Calu3 (cell line): ENCODE measurements around the gene ARHGAP20. TPM values are rescaled to one million over a fixed set of nuclear protein-coding genes. Genes with fewer than 3 reads are reported as not detected.

Source experiments
- BruUV-seq: library from RNA; stranded (reverse); fragments of 400-500 nt; replicated peaks from 2 replicates; lab custom pipeline; 2021; lab: Mats Ljungman, UMichigan
- CTCF ChIA-PET: fragments of 300-600 bp; sonication (Branson Sonifier 250); formaldehyde crosslinking; loops from one replicate; lab custom pipeline; 2022; ENCODE audit warnings: antibody characterized with exemption; lab: Charles Lee
- DNase-seq: peaks from one replicate; pipeline ENCODE4 v3.0.0; 2022
- H3K27ac Mint-ChIP-seq: one replicate; pipeline ENCODE4 v1.8.0; 2022; ENCODE audit warnings: mixed read lengths; ENCODE audit not compliant: unreplicated experiment
- H3K27me3 Mint-ChIP-seq: one replicate; pipeline ENCODE4 v1.8.0; 2022; ENCODE audit warnings: mixed read lengths; ENCODE audit not compliant: unreplicated experiment
- H3K36me3 Mint-ChIP-seq: one replicate; pipeline ENCODE4 v1.8.0; 2022; ENCODE audit warnings: mild to moderate bottlenecking, moderate library complexity, mixed read lengths; ENCODE audit not compliant: insufficient read depth, unreplicated experiment
- H3K4me1 Mint-ChIP-seq: one replicate; pipeline ENCODE4 v1.8.0; 2022; ENCODE audit warnings: mild to moderate bottlenecking, low read depth, mixed read lengths; ENCODE audit not compliant: unreplicated experiment
- H3K4me3 Mint-ChIP-seq: one replicate; pipeline ENCODE4 v1.8.0; 2022; ENCODE audit warnings: mild to moderate bottlenecking, low read depth, moderate library complexity, mixed read lengths; ENCODE audit not compliant: unreplicated experiment
- H3K9me3 Mint-ChIP-seq: one replicate; pipeline ENCODE4 v1.8.0; 2022; ENCODE audit warnings: low read depth, mixed read lengths; ENCODE audit not compliant: unreplicated experiment
- intact Hi-C: fragments of 100-400 bp; cut with micrococcal nuclease; formaldehyde crosslinking; loops from one replicate; pipeline ENCODE4 v1.10.0; 2022; ENCODE audit not compliant: unreplicated experiment
- total RNA-seq: library from RNA; stranded (reverse); gene quantifications from 2 replicates; pipeline ENCODE4 v1.2.3, GENCODE V29; 2022
- TF ChIP-seq, protein P1 (sequence below): fragments of 200-600 bp; IDR thresholded peaks from one replicate; pipeline ENCODE4 v1.8.0; 2022; ENCODE audit warnings: antibody characterized with exemption; ENCODE audit not compliant: unreplicated experiment

ARHGAP20 gene
- total RNA-seq, 1 experiment from 2014 or later = not detected

GRCh38 chr11:110691926-110692325, 20.3 kb downstream of the ARHGAP20 start:
- H3K4me3 Mint-ChIP-seq = no peak overlapping the region
- CTCF ChIA-PET = interaction anchor here (0.5 kb wide), 1 partner anchor 152 kb away, joined by 5 read pairs; no protein-coding TSS in a partner anchor
- H3K27me3 Mint-ChIP-seq = peaks cover 11% of the 10 kb centered on the region
- no peaks in the 10 kb centered on the region for H3K36me3 Mint-ChIP-seq
- intact Hi-C loops = no loop called here
- BruUV-seq = no TSS peak
- TF ChIP-seq, protein P1, sequence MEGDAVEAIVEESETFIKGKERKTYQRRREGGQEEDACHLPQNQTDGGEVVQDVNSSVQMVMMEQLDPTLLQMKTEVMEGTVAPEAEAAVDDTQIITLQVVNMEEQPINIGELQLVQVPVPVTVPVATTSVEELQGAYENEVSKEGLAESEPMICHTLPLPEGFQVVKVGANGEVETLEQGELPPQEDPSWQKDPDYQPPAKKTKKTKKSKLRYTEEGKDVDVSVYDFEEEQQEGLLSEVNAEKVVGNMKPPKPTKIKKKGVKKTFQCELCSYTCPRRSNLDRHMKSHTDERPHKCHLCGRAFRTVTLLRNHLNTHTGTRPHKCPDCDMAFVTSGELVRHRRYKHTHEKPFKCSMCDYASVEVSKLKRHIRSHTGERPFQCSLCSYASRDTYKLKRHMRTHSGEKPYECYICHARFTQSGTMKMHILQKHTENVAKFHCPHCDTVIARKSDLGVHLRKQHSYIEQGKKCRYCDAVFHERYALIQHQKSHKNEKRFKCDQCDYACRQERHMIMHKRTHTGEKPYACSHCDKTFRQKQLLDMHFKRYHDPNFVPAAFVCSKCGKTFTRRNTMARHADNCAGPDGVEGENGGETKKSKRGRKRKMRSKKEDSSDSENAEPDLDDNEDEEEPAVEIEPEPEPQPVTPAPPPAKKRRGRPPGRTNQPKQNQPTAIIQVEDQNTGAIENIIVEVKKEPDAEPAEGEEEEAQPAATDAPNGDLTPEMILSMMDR = no peak
- DNase-seq = no peak
- H3K9me3 Mint-ChIP-seq = no peaks in the 10 kb centered on the region
- no peak overlapping the region for H3K27ac Mint-ChIP-seq
- H3K4me1 Mint-ChIP-seq = no peaks in the 10 kb centered on the region

DNA sequence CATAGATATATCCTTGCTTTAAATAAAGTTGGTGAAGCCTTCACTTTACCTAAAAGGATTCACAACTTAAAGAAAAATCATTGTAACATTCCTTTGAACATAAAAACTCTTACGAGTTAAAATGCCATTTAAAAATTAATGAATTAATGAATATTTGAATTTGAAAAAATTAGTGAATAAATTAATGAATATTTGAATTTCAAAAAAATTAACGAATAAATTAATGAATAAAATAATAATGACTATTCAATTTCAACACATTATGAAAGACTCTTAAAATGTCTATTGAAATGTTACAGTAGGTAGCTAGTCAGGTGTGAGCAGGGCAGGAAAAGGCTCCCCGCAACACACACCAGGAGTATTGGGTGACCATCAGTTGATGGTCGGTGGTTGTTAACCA, 22.9 kb downstream of the ARHGAP20 start:
- TF ChIP-seq, protein P1 = no peak
- Mint-ChIP-seq H3K4me1 (no peaks in the 10 kb centered on the region), H3K27me3 (peaks cover 11% of the 10 kb centered on the region), H3K27ac (no peak overlapping the region), H3K4me3 (no peak overlapping the region), H3K36me3 (no peaks in the 10 kb centered on the region), H3K9me3 (no peaks in the 10 kb centered on the region)
- BruUV-seq = no TSS peak
- CTCF ChIA-PET = no interaction called here
- no peak for DNase-seq
- intact Hi-C loops = no loop called here

DNA sequence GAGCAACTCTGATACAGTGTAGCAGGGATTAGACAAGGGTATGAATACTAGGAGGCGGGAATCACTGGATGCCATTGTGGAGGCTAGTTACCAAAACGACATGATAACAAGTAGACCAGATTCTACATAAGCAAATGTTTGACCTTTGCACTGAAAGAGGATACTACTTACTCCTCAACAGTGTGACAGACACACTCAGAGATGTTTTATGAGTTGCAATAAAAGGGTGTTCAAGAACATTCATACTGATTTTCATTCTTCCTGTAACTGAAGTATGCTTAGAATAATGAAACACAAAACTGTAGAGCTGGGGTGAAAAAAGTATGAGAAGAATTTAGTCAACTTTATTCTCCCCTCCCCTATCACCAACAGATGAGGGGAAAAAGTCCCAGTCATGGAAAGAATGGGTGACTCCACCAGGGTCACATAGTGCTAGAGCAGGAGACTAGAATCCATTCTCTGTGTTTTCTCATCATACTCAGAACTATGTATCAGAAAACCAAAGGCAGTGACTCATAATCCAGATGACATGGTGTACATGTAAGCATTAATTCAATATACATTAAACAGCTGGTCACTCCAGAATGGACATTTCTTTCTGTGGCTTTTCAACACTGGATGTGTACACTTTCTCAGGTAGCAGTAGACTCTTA, 32.8 kb downstream of the ARHGAP20 start:
- Mint-ChIP-seq H3K27me3 (no peaks in the 10 kb centered on the region), H3K4me1 (no peaks in the 10 kb centered on the region), H3K4me3 (no peak overlapping the region), H3K36me3 (no peaks in the 10 kb centered on the region), H3K9me3 (no peaks in the 10 kb centered on the region), H3K27ac (no peak overlapping the region)
- TF ChIP-seq, protein P1 = no peak
- DNase-seq = no peak
- intact Hi-C loops = no loop called here
- CTCF ChIA-PET = no interaction called here
- BruUV-seq = no TSS peak

DNA sequence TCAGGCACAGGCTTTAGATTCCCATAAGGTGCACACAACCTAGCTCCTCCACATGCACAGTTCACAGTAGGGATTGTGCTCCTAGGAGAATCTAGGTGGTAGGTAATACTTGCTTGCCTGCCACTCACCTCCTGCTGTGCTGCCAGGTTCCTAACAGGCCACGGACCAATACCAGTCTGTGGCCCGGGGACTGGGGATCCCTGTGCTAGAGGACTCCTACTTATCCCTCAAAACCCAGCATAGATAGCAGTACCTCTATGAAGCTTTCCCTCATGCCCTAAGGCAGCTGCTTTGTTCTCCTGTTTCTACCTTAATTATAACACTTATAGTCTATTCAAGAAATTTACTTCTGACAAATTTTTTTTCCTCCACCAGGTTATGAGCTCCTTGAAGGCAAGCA, 36.7 kb downstream of the ARHGAP20 start:
- no peaks in the 10 kb centered on the region for H3K9me3 Mint-ChIP-seq
- no peak overlapping the region for H3K27ac Mint-ChIP-seq
- no peak overlapping the region for H3K4me3 Mint-ChIP-seq
- TF ChIP-seq, protein P1 = no peak
- intact Hi-C loops = no loop called here
- BruUV-seq = no TSS peak
- DNase-seq = no peak
- H3K4me1 Mint-ChIP-seq = no peaks in the 10 kb centered on the region
- H3K27me3 Mint-ChIP-seq = no peaks in the 10 kb centered on the region
- no peaks in the 10 kb centered on the region for H3K36me3 Mint-ChIP-seq
- CTCF ChIA-PET = no interaction called here
